Measurements from ENCODE around the gene CEP85L.
A peak's percentile ranks its signal among the peaks of the same experiment; 100 is the strongest.

The CEP85L gene

GRCh38 chr6:118651282-118652050 is at the start of gene CEP85L:
Gene CEP85L (minus strand): TSS chr6:118651591. CDS start chr6:118651269, 322 bp downstream.
- no peaks in the 10 kb centered on the region for H3K27me3 Mint-ChIP-seq
- peak; percentile 97 for ATAC-seq
- H3K36me3 Mint-ChIP-seq, result no peaks in the 10 kb centered on the region
- no peaks in the 10 kb centered on the region for H3K9me3 Mint-ChIP-seq
- H3K4me1 Mint-ChIP-seq, result peaks cover 21% of the 10 kb centered on the region
- H3K4me3 Mint-ChIP-seq, result peak within 1 kb of the TSS; percentile 97
- H3K27ac Mint-ChIP-seq, result peak within 1 kb of the TSS; percentile 87

- no peak for ATAC-seq
- Mint-ChIP-seq H3K4me1 (peaks cover 36% of the 10 kb centered on the region), H3K36me3 (peaks cover 24% of the 10 kb centered on the region)
Observed at GRCh38 chr6:118700531-118700930, 49.1 kb upstream of the CEP85L start.

GRCh38 chr6:118697554-118697953 is 46.2 kb upstream of the CEP85L start:
- no peak for ATAC-seq
- no peak overlapping the region for H3K4me3 Mint-ChIP-seq
- peaks cover 41% of the 10 kb centered on the region for H3K4me1 Mint-ChIP-seq
- no peak overlapping the region for H3K27ac Mint-ChIP-seq
- H3K36me3 Mint-ChIP-seq, result peaks cover 39% of the 10 kb centered on the region
- H3K27me3 Mint-ChIP-seq, result no peaks in the 10 kb centered on the region
- H3K9me3 Mint-ChIP-seq, result peaks cover 9% of the 10 kb centered on the region

More at GRCh38 chr6:118700531-118700930, 49.1 kb upstream of the CEP85L start:
- Mint-ChIP-seq H3K27ac (no peak overlapping the region), H3K9me3 (peaks cover 3% of the 10 kb centered on the region), H3K27me3 (no peaks in the 10 kb centered on the region), H3K4me3 (no peak overlapping the region)

GRCh38 chr6:118696271-118696670 is 44.9 kb upstream of the CEP85L start:
- peaks cover 6% of the 10 kb centered on the region for H3K9me3 Mint-ChIP-seq
- H3K27ac Mint-ChIP-seq, result no peak overlapping the region
- no peaks in the 10 kb centered on the region for H3K27me3 Mint-ChIP-seq
- H3K4me1 Mint-ChIP-seq, result peaks cover 35% of the 10 kb centered on the region
- ATAC-seq, result no peak
- no peak overlapping the region for H3K4me3 Mint-ChIP-seq
- H3K36me3 Mint-ChIP-seq, result peaks cover 34% of the 10 kb centered on the region

- Mint-ChIP-seq H3K27me3 (no peaks in the 10 kb centered on the region), H3K27ac (no peak overlapping the region), H3K4me1 (peaks cover 38% of the 10 kb centered on the region), H3K4me3 (no peak overlapping the region), H3K9me3 (peaks cover 5% of the 10 kb centered on the region), H3K36me3 (peaks cover 34% of the 10 kb centered on the region)
- ATAC-seq, result no peak
Observed at GRCh38 chr6:118693562-118693961, 42.2 kb upstream of the CEP85L start.

- H3K27ac Mint-ChIP-seq, result no peak overlapping the region
- ATAC-seq, result no peak
- no peak overlapping the region for H3K4me3 Mint-ChIP-seq
- no peaks in the 10 kb centered on the region for H3K9me3 Mint-ChIP-seq
- no peaks in the 10 kb centered on the region for H3K27me3 Mint-ChIP-seq
- H3K36me3 Mint-ChIP-seq, result peaks cover 22% of the 10 kb centered on the region
- H3K4me1 Mint-ChIP-seq, result peaks cover 58% of the 10 kb centered on the region
Observed at GRCh38 chr6:118685823-118686449, 34.5 kb upstream of the CEP85L start.

GRCh38 chr6:118683881-118684872 is 32.8 kb upstream of the CEP85L start:
- ATAC-seq, result no peak
- no peak overlapping the region for H3K27ac Mint-ChIP-seq
- no peaks in the 10 kb centered on the region for H3K27me3 Mint-ChIP-seq
- peaks cover 11% of the 10 kb centered on the region for H3K36me3 Mint-ChIP-seq
- H3K4me3 Mint-ChIP-seq, result no peak overlapping the region
- peaks cover 56% of the 10 kb centered on the region for H3K4me1 Mint-ChIP-seq
- no peaks in the 10 kb centered on the region for H3K9me3 Mint-ChIP-seq

- no peak overlapping the region for H3K4me3 Mint-ChIP-seq
- ATAC-seq, result no peak
- no peaks in the 10 kb centered on the region for H3K9me3 Mint-ChIP-seq
- no peaks in the 10 kb centered on the region for H3K27me3 Mint-ChIP-seq
- H3K36me3 Mint-ChIP-seq, result peaks cover 3% of the 10 kb centered on the region
- H3K4me1 Mint-ChIP-seq, result peaks cover 45% of the 10 kb centered on the region
- no peak overlapping the region for H3K27ac Mint-ChIP-seq
Observed at GRCh38 chr6:118680452-118681095, 29.2 kb upstream of the CEP85L start.

- Mint-ChIP-seq H3K36me3 (peaks cover 6% of the 10 kb centered on the region), H3K4me1 (peaks cover 42% of the 10 kb centered on the region)
Observed at GRCh38 chr6:118679327-118679901, 28.0 kb upstream of the CEP85L start.

GRCh38 chr6:118678866-118679265 is 27.5 kb upstream of the CEP85L start:
- no peak overlapping the region for H3K4me3 Mint-ChIP-seq
- H3K9me3 Mint-ChIP-seq, result no peaks in the 10 kb centered on the region
- peaks cover 6% of the 10 kb centered on the region for H3K36me3 Mint-ChIP-seq
- no peaks in the 10 kb centered on the region for H3K27me3 Mint-ChIP-seq
- H3K27ac Mint-ChIP-seq, result peak overlapping the region; percentile 66
- H3K4me1 Mint-ChIP-seq, result peaks cover 37% of the 10 kb centered on the region
- ATAC-seq, result no peak

More at GRCh38 chr6:118679327-118679901, 28.0 kb upstream of the CEP85L start:
- H3K4me3 Mint-ChIP-seq, result no peak overlapping the region
- no peak for ATAC-seq
- H3K9me3 Mint-ChIP-seq, result no peaks in the 10 kb centered on the region
- no peaks in the 10 kb centered on the region for H3K27me3 Mint-ChIP-seq
- H3K27ac Mint-ChIP-seq, result peak overlapping the region; percentile 66

GRCh38 chr6:118677193-118677592 is 25.8 kb upstream of the CEP85L start:
- Mint-ChIP-seq H3K4me1 (peaks cover 37% of the 10 kb centered on the region), H3K27me3 (no peaks in the 10 kb centered on the region), H3K27ac (no peak overlapping the region), H3K4me3 (no peak overlapping the region), H3K36me3 (peaks cover 6% of the 10 kb centered on the region), H3K9me3 (no peaks in the 10 kb centered on the region)
- no peak for ATAC-seq

- Mint-ChIP-seq H3K27me3 (no peaks in the 10 kb centered on the region), H3K27ac (no peak overlapping the region), H3K4me3 (no peak overlapping the region), H3K36me3 (peaks cover 9% of the 10 kb centered on the region), H3K9me3 (no peaks in the 10 kb centered on the region), H3K4me1 (peaks cover 31% of the 10 kb centered on the region)
- ATAC-seq, result no peak
Observed at GRCh38 chr6:118675225-118675624, 23.8 kb upstream of the CEP85L start.

GRCh38 chr6:118674772-118675171 is 23.4 kb upstream of the CEP85L start:
- H3K27me3 Mint-ChIP-seq, result no peaks in the 10 kb centered on the region
- H3K27ac Mint-ChIP-seq, result no peak overlapping the region
- no peak overlapping the region for H3K4me3 Mint-ChIP-seq
- H3K4me1 Mint-ChIP-seq, result peaks cover 36% of the 10 kb centered on the region
- no peaks in the 10 kb centered on the region for H3K9me3 Mint-ChIP-seq
- peaks cover 12% of the 10 kb centered on the region for H3K36me3 Mint-ChIP-seq
- ATAC-seq, result no peak

GRCh38 chr6:118672678-118673077 is 21.3 kb upstream of the CEP85L start:
- H3K36me3 Mint-ChIP-seq, result peaks cover 12% of the 10 kb centered on the region
- no peak overlapping the region for H3K4me3 Mint-ChIP-seq
- no peak for ATAC-seq
- no peaks in the 10 kb centered on the region for H3K27me3 Mint-ChIP-seq
- peaks cover 40% of the 10 kb centered on the region for H3K4me1 Mint-ChIP-seq
- peak overlapping the region; percentile 14 for H3K27ac Mint-ChIP-seq
- no peaks in the 10 kb centered on the region for H3K9me3 Mint-ChIP-seq

Data from stimulated activated memory B cell treated with anti-CD40 and anti-IgM and Interleukin-4, amounts not matched to agents 10 μg/mL and 1 μg/mL and 100 μg/mL, for 72 hours (primary cell).